ENCODE results near the gene CLIP3. TPM values are rescaled to one million over a fixed set of nuclear protein-coding genes. Genes with fewer than 3 reads are reported as not detected.

CLIP3 gene
- total RNA-seq (2022; extraction: Qiagen RNA extraction; ENCODE audit: low read depth): 0.83 to 1.4 TPM (median 1.0 TPM) in 5 replicates

GRCh38 chr19:36032251-36033104 lies at the start of gene CLIP3:
TSS of gene CLIP3 (minus strand) at chr19:36032873. CDS start at chr19:36032357, 516 bp downstream.

GRCh38 chr19:36054733-36055686 lies 22.3 kb upstream of the CLIP3 start, which contains the start of gene WDR62:
TSS of gene WDR62 (plus strand) at chr19:36054897. CDS start at chr19:36054972, 75 bp downstream.

GRCh38 chr19:36054119-36054732 lies 21.6 kb upstream of the CLIP3 start, which contains the start of gene THAP8:
TSS of gene THAP8 (minus strand) at chr19:36054285. CDS start at chr19:36054217, 68 bp downstream.

GRCh38 chr19:36014012-36014924 lies 18.4 kb downstream of the CLIP3 start, which contains the start of gene ALKBH6:
TSS of gene ALKBH6 (minus strand) at chr19:36014213. CDS start at chr19:36013397, 816 bp downstream.

GRCh38 chr19:36008336-36008978 lies 24.2 kb downstream of the CLIP3 start, which contains the start of gene SYNE4:
TSS of gene SYNE4 (minus strand) at chr19:36008813. CDS start at chr19:36008681, 132 bp downstream.

GRCh38 chr19:35995048-35995993 lies 37.4 kb downstream of the CLIP3 start, which contains the start of gene SDHAF1:
TSS of gene SDHAF1 (plus strand) at chr19:35995188. CDS start at chr19:35995275, 87 bp downstream.

Other genes starting within 250 kb of the CLIP3 start
- gene PRODH2, start 220.0 kb downstream of the CLIP3 start, total RNA-seq (2022; extraction: Qiagen RNA extraction; ENCODE audit: low read depth): 0.17 to 0.50 TPM (median 0.25 TPM) in 5 replicates
- 0.41 to 0.83 TPM (median 0.49 TPM) in 5 replicates for gene NPHS1, start 180.4 kb downstream of the CLIP3 start, total RNA-seq (2022; extraction: Qiagen RNA extraction; ENCODE audit: low read depth)
- gene KIRREL2, start 176.0 kb downstream of the CLIP3 start, total RNA-seq (2022; extraction: Qiagen RNA extraction; ENCODE audit: low read depth): 0.47 to 0.65 TPM (median 0.51 TPM) in 5 replicates
- gene APLP1, start 164.3 kb downstream of the CLIP3 start, total RNA-seq (2022; extraction: Qiagen RNA extraction; ENCODE audit: low read depth): 66.5 to 99.5 TPM (median 89.7 TPM) in 5 replicates
- gene NFKBID, start 132.3 kb downstream of the CLIP3 start, total RNA-seq (2022; extraction: Qiagen RNA extraction; ENCODE audit: low read depth): 6.9 to 9.4 TPM (median 8.2 TPM) in 5 replicates
- gene HCST, start 130.3 kb downstream of the CLIP3 start, total RNA-seq (2022; extraction: Qiagen RNA extraction; ENCODE audit: low read depth): 0.40 to 0.81 TPM (median 0.57 TPM) in 4 of 5 replicates, not detected in the other
- gene TYROBP, start 124.6 kb downstream of the CLIP3 start, total RNA-seq (2022; extraction: Qiagen RNA extraction; ENCODE audit: low read depth): not detected in 5 replicates
- 16.7 to 26.3 TPM (median 20.5 TPM) in 5 replicates for gene LRFN3, start 96.5 kb downstream of the CLIP3 start, total RNA-seq (2022; extraction: Qiagen RNA extraction; ENCODE audit: low read depth)
- gene SDHAF1, start 37.7 kb downstream of the CLIP3 start, total RNA-seq (2022; extraction: Qiagen RNA extraction; ENCODE audit: low read depth): 30.3 to 52.4 TPM (median 46.9 TPM) in 5 replicates
- gene SYNE4, start 24.1 kb downstream of the CLIP3 start, total RNA-seq (2022; extraction: Qiagen RNA extraction; ENCODE audit: low read depth): 0.23 to 0.50 TPM (median 0.36 TPM) in 4 of 5 replicates, not detected in the other
- 23.1 to 33.9 TPM (median 26.5 TPM) in 5 replicates for gene ALKBH6, start 18.7 kb downstream of the CLIP3 start, total RNA-seq (2022; extraction: Qiagen RNA extraction; ENCODE audit: low read depth)
- gene THAP8, start 21.4 kb upstream of the CLIP3 start, total RNA-seq (2022; extraction: Qiagen RNA extraction; ENCODE audit: low read depth): 4.1 to 7.8 TPM (median 6.5 TPM) in 5 replicates
- gene WDR62, start 22.0 kb upstream of the CLIP3 start, total RNA-seq (2022; extraction: Qiagen RNA extraction; ENCODE audit: low read depth): 21.2 to 28.4 TPM (median 26.8 TPM) in 5 replicates
- gene OVOL3, start 78.3 kb upstream of the CLIP3 start, total RNA-seq (2022; extraction: Qiagen RNA extraction; ENCODE audit: low read depth): 0.17 to 0.43 TPM (median 0.23 TPM) in 3 of 5 replicates, not detected in the others
- gene POLR2I, start 82.0 kb upstream of the CLIP3 start, total RNA-seq (2022; extraction: Qiagen RNA extraction; ENCODE audit: low read depth): 229 to 258 TPM (median 242 TPM) in 5 replicates
- gene TBCB, start 82.6 kb upstream of the CLIP3 start, total RNA-seq (2022; extraction: Qiagen RNA extraction; ENCODE audit: low read depth): 395 to 543 TPM (median 523 TPM) in 5 replicates
- gene CAPNS1, start 107.2 kb upstream of the CLIP3 start, total RNA-seq (2022; extraction: Qiagen RNA extraction; ENCODE audit: low read depth): 1,446 to 2,206 TPM (median 2,101 TPM) in 5 replicates
- gene COX7A1, start 119.6 kb upstream of the CLIP3 start, total RNA-seq (2022; extraction: Qiagen RNA extraction; ENCODE audit: low read depth): not detected in 5 replicates
- gene ZNF565, start 181.8 kb upstream of the CLIP3 start, total RNA-seq (2022; extraction: Qiagen RNA extraction; ENCODE audit: low read depth): 3.9 to 4.8 TPM (median 4.0 TPM) in 5 replicates
- 118 to 190 TPM (median 125 TPM) in 5 replicates for gene ZNF146, start 182.2 kb upstream of the CLIP3 start, total RNA-seq (2022; extraction: Qiagen RNA extraction; ENCODE audit: low read depth)

All from A549 treated with CpdA at 1 μM for 4 hours (cell line).